HG02571 (cell line): ENCODE data around the gene ZFTA.
A peak's percentile ranks its signal among the peaks of the same experiment; 100 is the strongest.
"Not testable (repeated sequence)": the region's sequence is repeated elsewhere in the genome, so short reads cannot be mapped to it uniquely, and the experiment has no call there.

Experiments used
- ATAC-seq: cut with Tn5 transposase; IDR thresholded peaks from one replicate; pipeline ENCODE4 v1.9.1; 2021; ENCODE audit warnings: mild to moderate bottlenecking, moderate library complexity; ENCODE audit not compliant: unreplicated experiment

ZFTA gene

GRCh38 chr11:63779039-63779438 lies 10.5 kb upstream of the ZFTA start:
- no peak for ATAC-seq

GRCh38 chr11:63775191-63775590 lies 6.6 kb upstream of the ZFTA start:
- ATAC-seq: no peak

- ATAC-seq: not testable (repeated sequence)
Measured at GRCh38 chr11:63771741-63772318, 3.3 kb upstream of the ZFTA start.

GRCh38 chr11:63770763-63771162 lies 2.2 kb upstream of the ZFTA start:
- ATAC-seq: no peak

GRCh38 chr11:63769714-63770455 lies 1.3 kb upstream of the ZFTA start:
- ATAC-seq: no peak

- peak; percentile 38 for ATAC-seq
Measured at GRCh38 chr11:63769042-63769713, 603 bp upstream of the ZFTA start.

- ATAC-seq: no peak
Measured at GRCh38 chr11:63767565-63768236, 874 bp downstream of the ZFTA start.

GRCh38 chr11:63767267-63767564 lies 1.4 kb downstream of the ZFTA start:
- ATAC-seq: no peak

GRCh38 chr11:63766531-63767235 lies 1.9 kb downstream of the ZFTA start:
- no peak for ATAC-seq

- ATAC-seq: no peak
Measured at GRCh38 chr11:63765688-63766241, 2.8 kb downstream of the ZFTA start.

GRCh38 chr11:63764679-63765647 lies 3.6 kb downstream of the ZFTA start:
- ATAC-seq: no peak

- no peak for ATAC-seq
Measured at GRCh38 chr11:63764340-63764678, 4.3 kb downstream of the ZFTA start.

- no peak for ATAC-seq
Measured at GRCh38 chr11:63763496-63764339, 4.9 kb downstream of the ZFTA start.

GRCh38 chr11:63762654-63763495 lies 5.7 kb downstream of the ZFTA start:
- no peak for ATAC-seq

- ATAC-seq: no peak
Measured at GRCh38 chr11:63761931-63762653, 6.5 kb downstream of the ZFTA start.

GRCh38 chr11:63761188-63761587 lies 7.4 kb downstream of the ZFTA start:
- no peak for ATAC-seq

- no peak for ATAC-seq
Measured at GRCh38 chr11:63760487-63761079, 8.0 kb downstream of the ZFTA start.
